ENCODE measurements around the gene ALDH1A1.

Gene ALDH1A1

DNA sequence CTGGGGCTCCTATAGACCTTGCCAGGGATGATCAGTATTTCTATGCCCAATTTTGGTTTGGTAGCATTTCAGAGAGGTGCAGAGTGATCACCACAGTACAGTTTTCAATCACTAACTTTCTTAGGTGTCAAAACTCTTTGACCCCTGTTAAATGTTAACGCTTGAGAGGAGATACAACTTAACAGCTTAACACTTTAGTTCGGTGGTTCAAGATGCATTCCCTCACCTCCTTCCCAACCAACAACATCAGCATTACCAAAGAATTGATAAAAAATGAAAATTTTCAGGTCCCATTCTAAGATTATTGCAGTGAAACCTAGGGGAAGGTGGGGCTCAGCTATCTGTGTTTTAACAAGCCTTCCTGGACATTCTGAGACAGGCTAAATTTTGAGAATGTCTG lies 16.2 kb downstream of the ALDH1A1 start:
- no peak overlapping the region for H3K27ac Mint-ChIP-seq
- H3K36me3 Mint-ChIP-seq, result no peaks in the 10 kb centered on the region
- no peak overlapping the region for H3K4me3 Mint-ChIP-seq
- H3K4me1 Mint-ChIP-seq, result no peaks in the 10 kb centered on the region
- peaks cover 3% of the 10 kb centered on the region for H3K27me3 Mint-ChIP-seq
- H3K9me3 Mint-ChIP-seq, result no peaks in the 10 kb centered on the region

DNA sequence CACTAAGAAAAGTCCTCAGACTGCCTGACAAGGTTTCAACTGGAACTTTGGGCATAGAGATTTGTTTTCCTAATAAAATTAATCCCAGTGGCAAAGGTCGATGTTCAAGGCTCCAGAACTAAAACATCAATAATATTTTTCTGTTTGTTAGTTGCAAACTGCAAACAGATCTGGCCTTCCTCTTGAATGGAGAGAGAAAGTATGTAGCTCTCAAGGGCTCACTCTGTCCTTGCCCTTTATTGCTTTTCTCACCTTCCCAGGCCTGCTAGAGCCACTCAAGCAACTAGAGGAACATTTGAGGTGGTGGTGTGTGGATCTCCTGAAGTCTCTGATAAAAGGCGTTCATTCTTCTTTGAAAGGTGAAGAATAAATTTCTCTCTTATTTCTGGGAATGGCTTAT lies 16.6 kb downstream of the ALDH1A1 start:
- Mint-ChIP-seq H3K4me3 (no peak overlapping the region), H3K27ac (no peak overlapping the region), H3K36me3 (no peaks in the 10 kb centered on the region), H3K27me3 (peaks cover 2% of the 10 kb centered on the region), H3K9me3 (no peaks in the 10 kb centered on the region), H3K4me1 (no peaks in the 10 kb centered on the region)

DNA sequence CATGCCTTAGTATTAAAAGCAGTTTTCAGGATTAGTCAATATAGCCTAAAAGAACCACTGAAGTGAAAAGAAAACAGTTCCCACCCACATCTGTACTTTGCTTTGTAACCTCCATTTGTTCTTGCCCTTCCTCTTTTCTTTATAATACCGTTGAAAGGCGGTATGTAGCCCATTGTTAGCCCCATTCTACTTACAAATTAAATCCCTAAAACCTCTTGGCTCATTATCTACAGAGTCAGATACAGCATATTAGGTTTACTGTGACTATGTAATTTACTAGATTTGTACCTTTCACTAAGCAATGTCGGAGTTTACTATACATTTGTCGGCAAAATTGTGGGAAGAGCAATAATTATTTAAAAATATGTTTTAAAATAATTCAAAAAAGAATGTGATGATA lies 17.3 kb downstream of the ALDH1A1 start:
- no peak overlapping the region for H3K4me3 Mint-ChIP-seq
- H3K4me1 Mint-ChIP-seq, result no peaks in the 10 kb centered on the region
- no peaks in the 10 kb centered on the region for H3K9me3 Mint-ChIP-seq
- H3K36me3 Mint-ChIP-seq, result no peaks in the 10 kb centered on the region
- peaks cover 2% of the 10 kb centered on the region for H3K27me3 Mint-ChIP-seq
- no peak overlapping the region for H3K27ac Mint-ChIP-seq

DNA sequence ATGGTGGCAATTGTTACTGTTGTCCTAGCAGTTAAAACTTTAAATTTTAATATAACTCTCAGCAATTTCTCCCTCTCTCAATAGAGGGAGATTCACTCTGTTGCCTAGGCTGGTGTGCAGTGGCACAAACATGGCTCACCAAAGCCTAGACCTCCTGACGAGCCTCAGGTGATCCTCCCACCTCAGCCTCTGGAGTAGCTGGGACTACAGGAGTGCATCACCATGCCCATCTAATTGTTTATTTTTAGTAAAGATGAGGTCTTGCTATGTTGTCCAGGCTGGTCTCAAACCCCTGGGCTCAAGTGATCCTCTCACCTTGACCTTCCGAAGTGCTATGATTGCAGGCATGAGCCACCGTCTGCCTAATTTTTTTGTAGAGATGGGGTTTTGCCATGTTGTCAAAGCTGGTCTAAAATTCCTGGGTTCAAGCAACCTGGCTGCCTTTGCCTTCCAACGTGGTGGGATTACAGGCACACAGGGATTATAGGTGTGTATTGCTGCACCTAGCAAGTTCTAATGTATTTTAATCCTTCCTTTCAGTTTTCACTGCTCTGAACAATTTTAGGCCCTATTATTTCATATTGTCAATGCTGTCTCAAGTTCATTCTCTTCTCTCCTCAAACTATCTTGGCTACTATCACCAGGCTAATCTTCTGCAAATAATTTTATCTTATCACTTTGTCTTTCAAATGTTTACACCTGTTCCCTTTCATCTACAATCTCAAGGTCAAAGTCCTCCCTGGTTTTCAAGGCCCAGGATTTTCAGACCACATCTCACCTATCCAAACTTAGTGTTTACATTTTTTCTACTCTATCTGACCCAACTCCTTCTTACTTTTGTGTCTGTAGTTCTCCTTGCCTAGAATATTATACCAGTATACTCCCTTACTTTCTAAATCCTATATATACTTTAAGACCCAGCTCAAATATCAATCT lies 18.9 kb downstream of the ALDH1A1 start:
- H3K9me3 Mint-ChIP-seq, result no peaks in the 10 kb centered on the region
- no peak overlapping the region for H3K4me3 Mint-ChIP-seq
- H3K4me1 Mint-ChIP-seq, result no peaks in the 10 kb centered on the region
- no peak overlapping the region for H3K27ac Mint-ChIP-seq
- peaks cover 2% of the 10 kb centered on the region for H3K27me3 Mint-ChIP-seq
- H3K36me3 Mint-ChIP-seq, result no peaks in the 10 kb centered on the region

DNA sequence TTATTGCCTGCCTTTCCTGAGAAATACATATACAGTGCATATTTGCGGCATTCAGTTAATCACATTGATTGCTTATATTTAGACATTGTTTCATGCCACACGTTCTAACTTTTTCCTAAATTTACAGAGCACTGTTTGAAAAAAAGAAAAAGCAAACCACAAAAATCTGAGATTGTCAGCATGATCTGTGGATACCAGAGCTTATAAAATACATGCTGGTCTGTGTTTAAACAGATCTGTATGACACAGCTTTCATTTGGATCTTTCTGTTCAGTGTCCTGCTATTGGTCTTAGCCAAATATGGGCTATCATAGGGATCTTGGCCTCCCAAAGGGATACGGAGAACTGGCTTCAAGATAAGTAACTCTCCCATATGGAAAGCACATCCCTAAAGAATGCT lies 20.2 kb downstream of the ALDH1A1 start:
- Mint-ChIP-seq H3K4me1 (no peaks in the 10 kb centered on the region), H3K36me3 (no peaks in the 10 kb centered on the region), H3K4me3 (no peak overlapping the region), H3K27ac (no peak overlapping the region), H3K9me3 (no peaks in the 10 kb centered on the region), H3K27me3 (peaks cover 2% of the 10 kb centered on the region)

DNA sequence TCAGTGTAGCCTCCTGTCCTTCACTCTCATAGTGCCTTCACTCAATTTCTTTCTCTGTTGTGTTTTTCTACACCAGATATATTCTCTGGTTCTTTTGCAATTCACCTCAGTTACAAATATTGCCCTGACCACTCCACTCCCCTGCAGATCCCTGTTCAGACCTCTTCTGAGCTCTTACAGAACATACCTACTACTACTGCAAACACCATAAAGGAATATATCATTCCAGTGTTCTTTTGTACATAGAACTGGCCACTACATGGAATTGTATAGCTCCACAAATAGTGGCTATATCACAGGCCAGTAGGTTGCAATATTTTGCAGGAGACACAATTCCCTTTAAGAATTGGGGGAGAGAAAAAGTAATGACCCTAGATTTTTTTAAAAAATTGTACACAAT lies 21.0 kb downstream of the ALDH1A1 start:
- H3K4me1 Mint-ChIP-seq, result no peaks in the 10 kb centered on the region
- H3K36me3 Mint-ChIP-seq, result no peaks in the 10 kb centered on the region
- H3K9me3 Mint-ChIP-seq, result no peaks in the 10 kb centered on the region
- peaks cover 2% of the 10 kb centered on the region for H3K27me3 Mint-ChIP-seq
- H3K4me3 Mint-ChIP-seq, result no peak overlapping the region
- H3K27ac Mint-ChIP-seq, result no peak overlapping the region

DNA sequence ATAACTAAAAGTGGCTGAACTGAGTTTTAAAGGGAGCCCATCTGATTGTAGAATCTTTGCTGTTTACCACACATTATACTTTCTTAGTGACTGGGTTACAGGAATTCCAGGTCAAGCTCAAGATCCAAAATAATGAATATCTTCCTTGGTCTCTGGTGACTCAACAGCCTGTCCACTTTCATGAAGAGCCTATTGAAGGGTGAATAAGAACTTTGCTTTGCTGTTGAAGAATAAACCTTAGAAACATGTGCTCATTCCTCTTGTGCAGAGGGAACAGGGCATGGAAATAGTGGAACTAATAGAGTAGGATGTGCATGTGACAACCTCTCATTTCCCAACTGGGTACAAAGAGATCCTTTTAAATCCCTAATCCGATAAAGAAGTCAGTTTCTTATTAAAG lies 21.4 kb downstream of the ALDH1A1 start:
- Mint-ChIP-seq H3K27ac (no peak overlapping the region), H3K36me3 (no peaks in the 10 kb centered on the region)

DNA sequence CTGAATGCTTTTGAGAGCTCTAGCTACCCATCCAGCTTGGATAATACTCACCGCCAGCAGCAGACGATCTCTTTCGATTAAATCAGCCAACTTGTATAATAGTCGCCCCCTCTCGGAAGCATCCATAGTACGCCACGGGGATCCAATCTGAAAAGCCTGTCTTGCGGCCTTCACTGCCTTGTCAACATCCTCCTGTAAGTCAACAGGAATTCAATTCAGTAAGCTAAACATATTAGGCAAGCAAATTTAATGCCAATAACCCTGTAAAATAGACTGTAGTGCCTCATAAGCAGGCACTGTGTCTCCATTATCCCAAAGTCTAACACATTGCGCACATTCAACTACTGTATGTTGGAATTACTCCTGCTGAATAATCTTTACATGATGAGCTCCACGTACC lies 22.0 kb downstream of the ALDH1A1 start:
- Mint-ChIP-seq H3K27ac (no peak overlapping the region), H3K4me3 (no peak overlapping the region), H3K27me3 (peaks cover 2% of the 10 kb centered on the region), H3K36me3 (no peaks in the 10 kb centered on the region), H3K4me1 (no peaks in the 10 kb centered on the region), H3K9me3 (no peaks in the 10 kb centered on the region)

More for the DNA sequence above, 21.4 kb downstream of the ALDH1A1 start:
- Mint-ChIP-seq H3K4me1 (no peaks in the 10 kb centered on the region), H3K4me3 (no peak overlapping the region), H3K9me3 (no peaks in the 10 kb centered on the region), H3K27me3 (peaks cover 2% of the 10 kb centered on the region)

DNA sequence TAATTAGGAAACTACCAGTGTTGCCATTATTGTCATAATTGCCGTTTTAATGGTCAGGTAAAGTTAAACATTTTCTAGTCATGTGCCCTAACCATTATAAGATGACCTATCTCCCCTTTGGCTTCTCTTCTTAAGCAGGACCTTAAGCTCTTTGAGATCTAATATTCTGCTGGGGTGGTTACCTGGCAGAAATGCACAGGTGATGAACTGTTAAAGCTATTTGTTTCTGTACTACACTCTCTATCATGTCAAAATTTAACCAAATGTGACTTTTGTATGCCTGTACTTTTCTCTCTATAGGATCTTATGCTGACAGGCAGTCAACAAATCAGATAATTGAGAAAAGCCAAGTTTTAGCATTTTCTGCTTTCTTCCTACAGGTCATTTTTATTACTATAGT lies 23.3 kb downstream of the ALDH1A1 start:
- H3K9me3 Mint-ChIP-seq, result no peaks in the 10 kb centered on the region
- H3K4me3 Mint-ChIP-seq, result no peak overlapping the region
- H3K4me1 Mint-ChIP-seq, result no peaks in the 10 kb centered on the region
- H3K36me3 Mint-ChIP-seq, result no peaks in the 10 kb centered on the region
- no peak overlapping the region for H3K27ac Mint-ChIP-seq
- peaks cover 2% of the 10 kb centered on the region for H3K27me3 Mint-ChIP-seq

DNA sequence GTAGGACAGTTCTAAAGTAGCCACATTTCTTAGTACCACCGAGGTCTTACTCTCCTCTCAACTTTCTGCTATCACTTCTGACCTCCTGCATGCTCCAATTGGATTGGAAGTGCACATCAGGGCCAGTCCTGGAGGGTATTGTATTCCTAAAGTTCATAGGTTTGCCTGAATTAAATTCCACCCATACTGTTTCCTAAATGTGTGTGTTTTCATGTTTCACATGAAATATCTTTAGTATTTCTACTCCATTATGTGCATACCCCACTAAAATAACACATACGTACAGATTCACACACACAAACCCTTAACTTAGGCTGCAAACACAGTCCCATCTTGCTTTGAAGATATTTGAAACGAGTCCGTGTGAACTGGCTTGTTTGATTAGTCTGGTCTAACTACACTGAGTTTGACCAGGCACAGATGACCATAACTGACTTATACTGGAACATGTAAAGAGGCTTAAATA lies 24.8 kb downstream of the ALDH1A1 start:
- Mint-ChIP-seq H3K9me3 (no peaks in the 10 kb centered on the region), H3K4me1 (no peaks in the 10 kb centered on the region), H3K27me3 (peaks cover 2% of the 10 kb centered on the region), H3K27ac (no peak overlapping the region), H3K36me3 (no peaks in the 10 kb centered on the region), H3K4me3 (no peak overlapping the region)

DNA sequence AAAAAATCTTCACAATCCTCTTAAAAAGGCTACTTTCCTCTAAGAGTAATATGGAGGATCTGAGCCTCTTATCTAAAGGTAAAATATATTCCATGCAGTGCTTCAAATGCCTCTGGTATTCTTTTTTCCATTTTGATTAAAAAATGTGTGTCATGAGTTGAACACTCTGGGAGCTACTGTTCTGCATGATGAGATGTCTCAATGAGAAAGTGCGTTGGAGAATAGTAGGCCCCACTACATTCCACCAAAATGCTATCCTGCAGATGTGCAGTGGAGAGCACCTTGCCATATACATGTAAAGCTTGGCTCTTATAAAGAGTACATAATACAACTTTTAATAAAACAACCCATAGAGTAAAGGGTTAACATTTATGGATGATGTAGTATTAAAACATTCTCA lies 26.3 kb downstream of the ALDH1A1 start:
- Mint-ChIP-seq H3K27ac (no peak overlapping the region), H3K9me3 (no peaks in the 10 kb centered on the region), H3K4me3 (no peak overlapping the region), H3K27me3 (no peaks in the 10 kb centered on the region), H3K4me1 (no peaks in the 10 kb centered on the region), H3K36me3 (no peaks in the 10 kb centered on the region)

DNA sequence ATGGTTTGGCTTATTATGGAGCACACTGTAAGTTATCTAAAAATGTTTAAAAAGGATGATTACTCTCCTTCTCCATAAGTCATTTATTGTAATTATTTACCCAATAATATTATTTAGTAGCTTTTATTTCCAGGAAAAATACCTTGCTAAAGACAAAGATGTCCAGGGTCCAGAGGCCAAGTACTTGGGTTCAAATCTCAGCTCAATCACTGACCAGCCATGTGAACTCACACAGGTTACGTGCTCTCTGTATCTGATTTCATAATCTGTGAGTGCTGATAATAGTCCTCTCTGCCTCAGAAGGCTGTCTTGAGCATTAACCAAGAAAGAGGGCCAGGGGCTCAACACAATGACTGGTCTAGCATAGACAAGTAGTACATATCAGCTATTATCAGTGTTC lies 27.0 kb downstream of the ALDH1A1 start:
- Mint-ChIP-seq H3K4me1 (no peaks in the 10 kb centered on the region), H3K36me3 (no peaks in the 10 kb centered on the region), H3K4me3 (no peak overlapping the region), H3K27me3 (no peaks in the 10 kb centered on the region), H3K27ac (no peak overlapping the region), H3K9me3 (no peaks in the 10 kb centered on the region)

DNA sequence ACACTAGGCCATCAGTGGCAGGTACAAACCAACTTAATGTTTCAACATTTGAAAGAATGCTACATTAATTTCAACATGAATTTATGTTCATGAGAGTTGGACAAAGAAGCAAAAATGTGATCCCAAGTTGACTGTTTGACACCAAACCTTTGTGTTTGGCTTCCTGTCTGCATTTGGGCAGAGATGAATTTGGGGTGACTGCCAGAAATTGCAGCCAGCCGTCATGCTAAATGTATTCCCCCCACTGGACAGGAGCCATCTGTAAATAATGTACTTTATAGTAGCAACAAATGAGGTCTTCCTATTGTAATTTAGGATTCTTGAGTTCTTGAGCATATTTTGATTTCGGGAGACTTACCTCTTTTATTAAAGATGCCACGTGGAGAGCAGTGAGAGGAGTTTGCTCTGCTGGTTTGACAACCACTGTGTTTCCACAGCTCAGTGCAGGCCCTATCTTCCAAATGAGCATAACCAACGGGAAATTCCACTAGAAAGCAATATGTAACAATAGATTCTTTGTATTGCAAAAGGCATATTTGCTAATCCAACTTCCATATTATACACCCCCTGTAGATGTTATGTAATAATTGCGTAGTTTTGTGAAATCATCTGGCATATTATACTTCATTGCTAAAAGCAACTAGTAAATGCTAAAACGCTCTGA lies 27.6 kb downstream of the ALDH1A1 start:
- no peaks in the 10 kb centered on the region for H3K36me3 Mint-ChIP-seq
- H3K27ac Mint-ChIP-seq, result no peak overlapping the region
- no peak overlapping the region for H3K4me3 Mint-ChIP-seq
- H3K4me1 Mint-ChIP-seq, result no peaks in the 10 kb centered on the region
- no peaks in the 10 kb centered on the region for H3K27me3 Mint-ChIP-seq
- no peaks in the 10 kb centered on the region for H3K9me3 Mint-ChIP-seq

DNA sequence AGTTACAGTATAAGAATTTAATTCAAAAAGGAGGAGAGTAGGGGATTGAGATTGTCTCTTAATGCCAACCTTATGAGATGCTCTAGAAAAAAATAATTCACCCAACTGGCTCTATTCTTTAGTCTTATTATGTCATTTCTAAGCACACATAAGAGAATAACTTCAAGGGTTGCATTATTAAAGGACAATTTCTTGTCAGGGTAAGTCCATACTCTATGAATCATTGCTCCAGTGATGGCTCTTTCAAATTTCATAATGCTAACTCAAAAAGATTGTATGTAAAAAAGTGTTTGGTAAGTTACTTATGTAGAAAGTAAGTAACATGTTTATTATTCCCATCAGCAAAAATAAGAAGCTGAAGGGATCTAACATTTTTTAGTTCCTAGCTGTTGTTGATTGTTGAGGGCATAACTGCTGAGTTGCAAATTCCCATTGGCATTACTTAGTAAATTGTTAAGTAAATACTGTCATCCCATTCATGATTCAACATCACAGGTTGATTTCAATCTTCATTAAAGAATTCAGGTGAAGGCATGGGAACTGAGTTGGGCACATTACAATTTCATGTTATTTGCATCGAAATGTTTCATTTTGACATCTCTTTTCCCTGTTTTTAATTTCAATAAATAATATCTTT lies 28.6 kb downstream of the ALDH1A1 start:
- Mint-ChIP-seq H3K9me3 (no peaks in the 10 kb centered on the region), H3K4me3 (no peak overlapping the region), H3K27me3 (no peaks in the 10 kb centered on the region), H3K4me1 (no peaks in the 10 kb centered on the region), H3K27ac (no peak overlapping the region), H3K36me3 (no peaks in the 10 kb centered on the region)

DNA sequence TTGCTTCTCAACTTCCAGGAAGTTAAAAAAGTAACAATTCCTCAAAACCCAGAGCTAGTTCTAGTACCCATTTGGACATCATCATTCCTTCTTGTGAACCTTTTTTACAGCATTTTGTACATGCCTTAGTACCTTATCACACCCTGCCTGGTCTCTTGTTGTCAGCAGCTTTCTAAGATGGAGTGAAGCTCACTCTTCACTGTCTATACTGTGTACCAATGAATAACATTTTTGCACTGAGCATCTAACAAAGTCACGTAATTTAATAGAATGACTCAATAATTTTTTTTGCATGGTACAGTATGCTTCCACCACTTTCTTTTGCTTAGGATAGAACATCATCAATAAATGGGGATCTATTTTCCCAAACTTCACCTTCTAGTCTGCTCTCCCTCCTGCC lies 29.8 kb downstream of the ALDH1A1 start:
- Mint-ChIP-seq H3K4me1 (no peaks in the 10 kb centered on the region), H3K4me3 (no peak overlapping the region), H3K9me3 (no peaks in the 10 kb centered on the region), H3K27ac (no peak overlapping the region), H3K27me3 (no peaks in the 10 kb centered on the region), H3K36me3 (no peaks in the 10 kb centered on the region)
